ENCODE data around the gene ADPGK. TPM values are rescaled to one million over a fixed set of nuclear protein-coding genes. Genes with fewer than 3 reads are reported as not detected.
"Not testable (repeated sequence)": the region's sequence is repeated elsewhere in the genome, so short reads cannot be mapped to it uniquely, and the experiment has no call there.

ADPGK gene
- total RNA-seq, 4 donors from 2014 or later: 53.2 to 94.1 (median 69.7) TPM

DNA sequence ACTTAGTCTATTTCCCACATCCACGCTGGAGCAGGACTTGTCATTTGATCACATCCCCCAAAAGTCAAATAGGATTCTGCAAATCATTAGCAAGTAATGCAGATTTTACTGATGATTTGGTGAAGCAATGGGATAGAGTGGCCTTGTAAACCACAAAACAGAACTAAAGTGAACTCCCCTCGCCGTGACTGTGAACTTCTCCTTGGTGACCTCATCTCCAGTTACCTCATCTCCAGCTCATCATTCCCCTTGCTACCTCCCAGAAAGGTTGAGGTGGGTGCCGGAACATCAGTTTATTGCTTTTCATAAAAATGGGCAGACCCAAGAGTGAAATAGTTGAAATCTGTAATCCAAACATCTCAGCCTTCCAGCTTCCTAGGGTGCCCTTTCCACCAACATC, 36.7 kb upstream of the ADPGK start:
- H3K4me3 ChIP-seq: no peak overlapping the region
- TF ChIP-seq, protein P1, sequence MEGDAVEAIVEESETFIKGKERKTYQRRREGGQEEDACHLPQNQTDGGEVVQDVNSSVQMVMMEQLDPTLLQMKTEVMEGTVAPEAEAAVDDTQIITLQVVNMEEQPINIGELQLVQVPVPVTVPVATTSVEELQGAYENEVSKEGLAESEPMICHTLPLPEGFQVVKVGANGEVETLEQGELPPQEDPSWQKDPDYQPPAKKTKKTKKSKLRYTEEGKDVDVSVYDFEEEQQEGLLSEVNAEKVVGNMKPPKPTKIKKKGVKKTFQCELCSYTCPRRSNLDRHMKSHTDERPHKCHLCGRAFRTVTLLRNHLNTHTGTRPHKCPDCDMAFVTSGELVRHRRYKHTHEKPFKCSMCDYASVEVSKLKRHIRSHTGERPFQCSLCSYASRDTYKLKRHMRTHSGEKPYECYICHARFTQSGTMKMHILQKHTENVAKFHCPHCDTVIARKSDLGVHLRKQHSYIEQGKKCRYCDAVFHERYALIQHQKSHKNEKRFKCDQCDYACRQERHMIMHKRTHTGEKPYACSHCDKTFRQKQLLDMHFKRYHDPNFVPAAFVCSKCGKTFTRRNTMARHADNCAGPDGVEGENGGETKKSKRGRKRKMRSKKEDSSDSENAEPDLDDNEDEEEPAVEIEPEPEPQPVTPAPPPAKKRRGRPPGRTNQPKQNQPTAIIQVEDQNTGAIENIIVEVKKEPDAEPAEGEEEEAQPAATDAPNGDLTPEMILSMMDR (IDR thresholded peaks at IDR 0.05): no peak
- TF ChIP-seq POLR2A (IDR thresholded peaks at IDR 0.05): no peak

DNA sequence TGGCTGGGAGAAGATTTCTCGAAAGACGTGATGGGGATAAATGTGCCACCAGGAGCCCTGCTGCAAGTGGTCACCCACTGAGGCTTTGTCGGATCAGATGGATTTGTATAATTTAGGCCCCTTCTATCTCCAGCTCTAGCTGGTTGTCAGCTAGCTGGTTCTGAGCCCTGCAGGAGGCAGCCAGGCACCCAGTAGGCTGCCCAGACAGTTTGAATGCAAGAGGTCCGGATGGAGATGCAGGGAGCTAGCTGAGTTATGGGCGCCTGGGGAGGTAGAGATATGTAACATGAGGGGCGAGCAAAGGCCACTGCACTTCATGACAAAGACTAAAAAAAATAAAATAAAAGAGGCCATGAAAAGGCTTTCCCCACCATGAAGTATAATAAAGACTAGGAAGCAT, 35.1 kb upstream of the ADPGK start:
- Histone ChIP-seq H3K9me3 (no peaks in the 10 kb centered on the region), H3K27ac (no peak overlapping the region), H3K36me3 (no peaks in the 10 kb centered on the region), H3K27me3 (no peaks in the 10 kb centered on the region), H3K4me3 (no peak overlapping the region), H3K4me1 (no peaks in the 10 kb centered on the region)
- no peak for DNase-seq
- TF ChIP-seq POLR2A (IDR thresholded peaks at IDR 0.05): no peak
- TF ChIP-seq, protein P1 (IDR thresholded peaks at IDR 0.05): no peak

More for the DNA sequence above, 36.7 kb upstream of the ADPGK start:
- Histone ChIP-seq H3K9me3 (no peaks in the 10 kb centered on the region), H3K27ac (no peak overlapping the region), H3K4me1 (no peaks in the 10 kb centered on the region), H3K27me3 (no peaks in the 10 kb centered on the region), H3K36me3 (no peaks in the 10 kb centered on the region)
- no peak for DNase-seq

DNA sequence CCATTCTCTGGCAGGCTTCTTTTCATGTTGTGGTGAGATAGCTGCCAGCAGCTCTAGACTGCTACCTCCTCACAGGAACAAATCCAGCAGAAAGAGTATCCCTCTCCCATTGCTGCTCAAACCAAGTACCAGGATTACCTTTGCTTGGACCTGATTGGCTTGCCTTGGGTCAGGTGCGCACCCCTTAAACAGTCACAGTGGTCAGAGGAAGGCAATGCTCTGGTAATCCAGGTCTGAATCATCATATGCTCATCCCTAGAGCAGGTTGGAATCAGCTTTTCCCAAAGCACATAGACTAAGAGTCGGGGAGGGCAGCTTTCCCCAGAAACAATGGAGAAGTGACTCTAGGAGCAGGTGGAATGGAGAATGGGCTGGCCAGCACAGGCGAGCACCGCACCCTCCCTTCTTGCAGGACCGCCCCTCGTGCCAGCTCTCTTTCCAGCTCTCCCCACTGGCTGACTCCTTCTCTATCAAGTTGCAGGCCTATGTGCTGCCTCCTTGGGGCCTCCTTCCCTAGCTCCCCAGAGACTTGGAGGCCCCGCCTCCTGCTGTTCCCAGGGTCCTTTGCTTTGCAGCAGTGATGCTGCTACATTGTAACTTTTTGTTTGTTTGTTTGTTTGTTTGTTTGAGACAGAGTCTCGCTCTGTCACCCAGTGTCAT, 29.9 kb upstream of the ADPGK start:
- H3K36me3 ChIP-seq: no peaks in the 10 kb centered on the region
- H3K27me3 ChIP-seq: no peaks in the 10 kb centered on the region
- no peak overlapping the region for H3K4me3 ChIP-seq
- no peaks in the 10 kb centered on the region for H3K9me3 ChIP-seq
- H3K27ac ChIP-seq: no peak overlapping the region
- no peak for DNase-seq
- TF ChIP-seq, protein P1 (IDR thresholded peaks at IDR 0.05): no peak
- TF ChIP-seq POLR2A (IDR thresholded peaks at IDR 0.05): no peak
- no peaks in the 10 kb centered on the region for H3K4me1 ChIP-seq

DNA sequence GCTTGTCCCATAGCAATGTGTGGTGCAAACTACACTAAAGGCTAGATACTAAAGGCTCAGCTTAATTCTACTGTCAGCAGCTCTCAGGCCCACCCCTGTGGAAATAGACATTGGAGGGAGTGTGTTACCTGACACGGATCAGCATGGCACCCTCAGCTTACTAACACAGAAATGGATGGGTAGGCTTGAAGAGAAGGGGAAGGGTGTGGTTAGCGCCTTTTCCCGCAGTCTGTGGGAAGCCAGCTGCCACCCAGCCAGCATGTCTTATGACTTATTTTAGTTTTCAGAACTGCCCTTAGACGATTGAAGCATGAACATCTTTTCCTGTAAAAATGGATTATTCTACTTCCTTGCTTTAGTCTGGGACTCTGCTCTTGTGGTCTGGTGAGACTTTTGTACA, 25.8 kb upstream of the ADPGK start:
- H3K4me3 ChIP-seq: no peak overlapping the region
- H3K27ac ChIP-seq: no peak overlapping the region
- H3K9me3 ChIP-seq: no peaks in the 10 kb centered on the region
- H3K4me1 ChIP-seq: no peaks in the 10 kb centered on the region
- TF ChIP-seq, protein P1 (IDR thresholded peaks at IDR 0.05): no peak
- TF ChIP-seq POLR2A (IDR thresholded peaks at IDR 0.05): no peak
- DNase-seq: no peak
- no peaks in the 10 kb centered on the region for H3K36me3 ChIP-seq
- H3K27me3 ChIP-seq: no peaks in the 10 kb centered on the region

DNA sequence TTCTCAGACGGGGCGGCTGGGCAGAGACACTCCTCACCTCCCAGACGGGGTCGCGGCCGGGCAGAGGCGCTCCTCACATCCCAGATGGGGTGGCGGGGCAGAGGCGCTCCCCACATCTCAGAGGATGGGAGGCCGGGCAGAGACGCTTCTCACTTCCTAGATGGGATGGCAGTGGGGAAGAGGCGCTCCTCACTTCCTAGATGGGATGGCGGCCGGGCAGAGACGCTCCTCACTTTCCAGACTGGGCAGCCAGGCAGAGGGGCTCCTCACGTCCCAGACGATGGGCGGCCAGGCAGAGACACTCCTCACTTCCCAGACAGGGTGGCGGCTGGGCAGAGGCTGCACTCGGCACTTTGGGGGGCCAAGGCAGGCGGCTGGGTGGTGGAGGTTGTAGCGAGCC, 23.8 kb upstream of the ADPGK start:
- not testable (repeated sequence) for DNase-seq

DNA sequence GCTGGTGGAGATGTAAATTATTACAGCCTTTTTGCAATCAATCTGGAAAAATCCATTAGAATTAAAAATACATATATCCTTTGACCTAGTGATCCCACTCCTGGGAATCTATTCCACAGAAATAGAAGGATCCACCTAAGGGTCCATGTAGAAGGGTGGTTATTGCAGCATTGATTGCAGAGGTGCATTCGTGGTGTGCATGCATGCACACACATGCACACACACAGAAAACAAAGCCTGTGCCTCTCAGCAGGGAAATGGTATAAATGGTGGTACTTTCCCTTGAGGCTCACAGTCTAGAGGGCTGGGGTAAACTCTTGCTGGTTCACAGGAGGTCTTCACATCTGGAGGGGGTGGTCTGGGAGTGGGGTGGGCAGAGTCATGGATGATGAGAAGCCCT, 19.4 kb upstream of the ADPGK start:
- Histone ChIP-seq H3K9me3 (no peaks in the 10 kb centered on the region), H3K36me3 (no peaks in the 10 kb centered on the region), H3K27me3 (no peaks in the 10 kb centered on the region), H3K4me3 (no peak overlapping the region), H3K4me1 (no peaks in the 10 kb centered on the region), H3K27ac (no peak overlapping the region)
- no peak for DNase-seq
- TF ChIP-seq, protein P1 (IDR thresholded peaks at IDR 0.05): no peak
- TF ChIP-seq POLR2A (IDR thresholded peaks at IDR 0.05): no peak

More for the DNA sequence above, 23.8 kb upstream of the ADPGK start:
- not testable (repeated sequence) for H3K27me3 ChIP-seq, H3K4me1 ChIP-seq, H3K36me3 ChIP-seq, H3K27ac ChIP-seq, H3K4me3 ChIP-seq, H3K9me3 ChIP-seq
